ENCODE data around the gene AIDA.

Gene AIDA

GRCh38 chr1:222706815-222707214, 5.5 kb downstream of the AIDA start:
- Histone ChIP-seq H2BK5ac (ENCODE audit: low read length) (no peak overlapping the region), H3K18ac (ENCODE audit: low read length) (no peak overlapping the region), H3K27ac (ENCODE audit: low read depth, low read length) (no peak overlapping the region), H2AK5ac (ENCODE audit: low read length) (no peak overlapping the region), H3K23ac (ENCODE audit: low read length) (no peak overlapping the region), H3K36me3 (ENCODE audit: control insufficient read depth, insufficient read depth, low read length) (no peaks in the 10 kb centered on the region), H4K5ac (ENCODE audit: low read length) (no peak overlapping the region), H2BK15ac (replicated peaks; ENCODE audit: low read depth) (no peak overlapping the region), H3K79me2 (ENCODE audit: control insufficient read depth, insufficient read depth, low read length) (peaks cover 51% of the 10 kb centered on the region), H3K79me1 (ENCODE audit: low read length) (peaks cover 4% of the 10 kb centered on the region), H4K8ac (ENCODE audit: low read depth, low read length) (no peak overlapping the region), H3K4me3 (ENCODE audit: low read length) (no peak overlapping the region), H2BK120ac (ENCODE audit: low read depth, low read length) (no peak overlapping the region), H3K4me2 (ENCODE audit: low read length) (no peak overlapping the region), H3K9ac (ENCODE audit: low read length) (no peak overlapping the region), H3K4me1 (ENCODE audit: control insufficient read depth, low read depth, low read length) (peaks cover 1% of the 10 kb centered on the region), H3K56ac (ENCODE audit: low read length) (no peak overlapping the region), H3K27me3 (ENCODE audit: insufficient read depth, low read length, poor library complexity) (no peaks in the 10 kb centered on the region), H3K4ac (ENCODE audit: low read depth, low read length) (no peak overlapping the region)
- WGBS (ENCODE audit: extremely low coverage, insufficient coverage, low lambda C conversion rate), result no CpG with 5 or more reads among the region's 4 CpGs
- no peak for DNase-seq

GRCh38 chr1:222704260-222704659, 8.0 kb downstream of the AIDA start:
- no CpG with 5 or more reads among the region's 1 CpG for WGBS (ENCODE audit: extremely low coverage, insufficient coverage, low lambda C conversion rate)
- H3K27me3 ChIP-seq (ENCODE audit: insufficient read depth, low read length, poor library complexity), result no peaks in the 10 kb centered on the region
- no peak overlapping the region for H3K4me3 ChIP-seq (ENCODE audit: low read length)
- DNase-seq, result no peak
- H3K4me1 ChIP-seq (ENCODE audit: control insufficient read depth, low read depth, low read length), result no peaks in the 10 kb centered on the region
- H3K79me2 ChIP-seq (ENCODE audit: control insufficient read depth, insufficient read depth, low read length), result peaks cover 29% of the 10 kb centered on the region
- no peak overlapping the region for H2BK15ac ChIP-seq (replicated peaks; ENCODE audit: low read depth)
- H3K79me1 ChIP-seq (ENCODE audit: low read length), result no peaks in the 10 kb centered on the region
- H2BK5ac ChIP-seq (ENCODE audit: low read length), result no peak overlapping the region
- H2AK5ac ChIP-seq (ENCODE audit: low read length), result no peak overlapping the region
- no peak overlapping the region for H3K23ac ChIP-seq (ENCODE audit: low read length)
- H4K5ac ChIP-seq (ENCODE audit: low read length), result no peak overlapping the region
- H3K4ac ChIP-seq (ENCODE audit: low read depth, low read length), result no peak overlapping the region
- H3K9ac ChIP-seq (ENCODE audit: low read length), result no peak overlapping the region
- no peak overlapping the region for H3K4me2 ChIP-seq (ENCODE audit: low read length)
- H4K8ac ChIP-seq (ENCODE audit: low read depth, low read length), result no peak overlapping the region
- H3K27ac ChIP-seq (ENCODE audit: low read depth, low read length), result no peak overlapping the region
- H3K36me3 ChIP-seq (ENCODE audit: control insufficient read depth, insufficient read depth, low read length), result no peaks in the 10 kb centered on the region
- no peak overlapping the region for H3K18ac ChIP-seq (ENCODE audit: low read length)
- H3K56ac ChIP-seq (ENCODE audit: low read length), result no peak overlapping the region
- H2BK120ac ChIP-seq (ENCODE audit: low read depth, low read length), result no peak overlapping the region

DNA sequence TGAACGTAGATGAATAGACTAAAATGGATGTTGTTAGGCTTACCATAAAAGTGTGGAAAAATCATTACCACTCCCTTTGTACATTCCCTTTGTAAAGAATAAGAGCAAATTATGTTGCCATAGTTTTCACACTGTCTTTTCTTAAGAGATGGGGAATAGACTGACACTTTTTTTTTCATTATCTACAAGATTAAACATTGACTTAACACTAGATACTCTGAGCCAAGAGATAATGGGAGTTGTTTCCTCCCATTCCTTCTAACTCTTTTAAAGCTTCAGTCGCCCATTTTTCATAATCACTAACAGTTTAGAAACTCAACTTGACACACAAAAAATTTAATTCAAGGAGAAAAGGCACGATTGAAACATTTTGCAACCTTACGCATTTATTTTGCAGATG, 10.1 kb downstream of the AIDA start:
- Histone ChIP-seq H3K4ac (ENCODE audit: low read depth, low read length) (no peak overlapping the region), H3K9ac (ENCODE audit: low read length) (no peak overlapping the region), H3K79me2 (ENCODE audit: control insufficient read depth, insufficient read depth, low read length) (peaks cover 16% of the 10 kb centered on the region), H3K79me1 (ENCODE audit: low read length) (no peaks in the 10 kb centered on the region), H3K36me3 (ENCODE audit: control insufficient read depth, insufficient read depth, low read length) (no peaks in the 10 kb centered on the region), H3K27ac (ENCODE audit: low read depth, low read length) (no peak overlapping the region), H3K56ac (ENCODE audit: low read length) (no peak overlapping the region), H2BK5ac (ENCODE audit: low read length) (no peak overlapping the region), H3K27me3 (ENCODE audit: insufficient read depth, low read length, poor library complexity) (no peaks in the 10 kb centered on the region), H3K4me2 (ENCODE audit: low read length) (no peak overlapping the region), H4K8ac (ENCODE audit: low read depth, low read length) (no peak overlapping the region), H3K23ac (ENCODE audit: low read length) (no peak overlapping the region), H3K18ac (ENCODE audit: low read length) (no peak overlapping the region), H2AK5ac (ENCODE audit: low read length) (no peak overlapping the region), H2BK15ac (replicated peaks; ENCODE audit: low read depth) (no peak overlapping the region), H4K5ac (ENCODE audit: low read length) (no peak overlapping the region), H3K4me3 (ENCODE audit: low read length) (no peak overlapping the region), H3K4me1 (ENCODE audit: control insufficient read depth, low read depth, low read length) (no peaks in the 10 kb centered on the region), H2BK120ac (ENCODE audit: low read depth, low read length) (no peak overlapping the region)
- no CpG with 5 or more reads among the region's 4 CpGs for whole genome bisulfite sequencing (ENCODE audit: extremely low coverage, insufficient coverage, low lambda C conversion rate)
- DNase-seq, result peak; percentile 18

DNA sequence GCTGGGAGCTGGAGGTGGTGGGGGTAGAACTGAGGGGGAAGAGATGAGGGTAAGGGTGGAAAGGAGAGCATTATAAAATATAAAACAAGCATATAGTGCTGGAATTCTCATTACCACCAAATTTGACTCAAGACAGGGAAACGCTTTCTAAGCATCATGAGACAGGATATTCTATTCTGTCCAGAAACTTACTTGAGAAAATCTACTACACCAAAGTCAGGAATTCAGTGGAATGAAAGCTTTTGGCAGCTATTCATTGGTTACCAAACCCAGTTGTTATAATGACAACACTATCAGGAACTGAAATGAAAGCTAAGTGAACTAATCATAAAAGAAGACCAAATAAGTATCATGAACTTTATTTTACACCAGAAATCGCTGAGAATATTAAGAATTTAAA, 14.5 kb downstream of the AIDA start:
- no peaks in the 10 kb centered on the region for H3K36me3 ChIP-seq (ENCODE audit: control insufficient read depth, insufficient read depth, low read length)
- no peak overlapping the region for H2BK15ac ChIP-seq (replicated peaks; ENCODE audit: low read depth)
- H3K4ac ChIP-seq (ENCODE audit: low read depth, low read length), result no peak overlapping the region
- no peak overlapping the region for H2AK5ac ChIP-seq (ENCODE audit: low read length)
- H3K18ac ChIP-seq (ENCODE audit: low read length), result no peak overlapping the region
- H3K27me3 ChIP-seq (ENCODE audit: insufficient read depth, low read length, poor library complexity), result no peaks in the 10 kb centered on the region
- no peaks in the 10 kb centered on the region for H3K79me2 ChIP-seq (ENCODE audit: control insufficient read depth, insufficient read depth, low read length)
- no peak overlapping the region for H4K8ac ChIP-seq (ENCODE audit: low read depth, low read length)
- H3K4me3 ChIP-seq (ENCODE audit: low read length), result no peak overlapping the region
- no peak overlapping the region for H2BK120ac ChIP-seq (ENCODE audit: low read depth, low read length)
- no peak overlapping the region for H3K9ac ChIP-seq (ENCODE audit: low read length)
- no peak overlapping the region for H3K4me2 ChIP-seq (ENCODE audit: low read length)
- H3K23ac ChIP-seq (ENCODE audit: low read length), result no peak overlapping the region
- no peak overlapping the region for H3K56ac ChIP-seq (ENCODE audit: low read length)
- H3K4me1 ChIP-seq (ENCODE audit: control insufficient read depth, low read depth, low read length), result no peaks in the 10 kb centered on the region
- H2BK5ac ChIP-seq (ENCODE audit: low read length), result no peak overlapping the region
- H4K5ac ChIP-seq (ENCODE audit: low read length), result no peak overlapping the region
- DNase-seq, result no peak
- no CpG with 5 or more reads among the region's 2 CpGs for WGBS (ENCODE audit: extremely low coverage, insufficient coverage, low lambda C conversion rate)
- no peaks in the 10 kb centered on the region for H3K79me1 ChIP-seq (ENCODE audit: low read length)
- no peak overlapping the region for H3K27ac ChIP-seq (ENCODE audit: low read depth, low read length)

DNA sequence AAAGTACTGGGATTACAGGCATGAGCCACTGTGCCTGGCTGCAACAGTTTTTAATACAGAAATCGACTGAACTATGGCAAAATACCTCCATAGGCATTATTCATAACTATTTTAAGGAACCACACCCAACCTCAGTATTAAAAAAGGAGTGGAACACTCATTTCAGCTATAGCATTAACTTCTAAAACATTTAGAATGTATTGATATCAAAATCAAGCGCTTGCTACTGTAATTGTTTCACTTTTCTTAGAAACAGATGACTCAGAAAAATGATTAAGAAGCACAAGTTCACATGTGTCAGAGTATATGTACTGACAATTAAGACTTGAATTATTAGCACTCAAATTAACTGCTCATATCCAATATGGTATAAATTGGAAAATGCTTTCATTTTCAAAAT, 15.1 kb downstream of the AIDA start:
- no peak overlapping the region for H3K4me3 ChIP-seq (ENCODE audit: low read length)
- H3K4ac ChIP-seq (ENCODE audit: low read depth, low read length), result no peak overlapping the region
- no peak overlapping the region for H3K56ac ChIP-seq (ENCODE audit: low read length)
- no peaks in the 10 kb centered on the region for H3K36me3 ChIP-seq (ENCODE audit: control insufficient read depth, insufficient read depth, low read length)
- no peak overlapping the region for H2AK5ac ChIP-seq (ENCODE audit: low read length)
- no peaks in the 10 kb centered on the region for H3K27me3 ChIP-seq (ENCODE audit: insufficient read depth, low read length, poor library complexity)
- no peak overlapping the region for H2BK15ac ChIP-seq (replicated peaks; ENCODE audit: low read depth)
- no peaks in the 10 kb centered on the region for H3K79me2 ChIP-seq (ENCODE audit: control insufficient read depth, insufficient read depth, low read length)
- DNase-seq, result no peak
- H2BK5ac ChIP-seq (ENCODE audit: low read length), result no peak overlapping the region
- H3K23ac ChIP-seq (ENCODE audit: low read length), result no peak overlapping the region
- H3K27ac ChIP-seq (ENCODE audit: low read depth, low read length), result no peak overlapping the region
- no peak overlapping the region for H3K18ac ChIP-seq (ENCODE audit: low read length)
- no peak overlapping the region for H4K5ac ChIP-seq (ENCODE audit: low read length)
- no CpG with 5 or more reads among the region's 2 CpGs for WGBS (ENCODE audit: extremely low coverage, insufficient coverage, low lambda C conversion rate)
- no peak overlapping the region for H4K8ac ChIP-seq (ENCODE audit: low read depth, low read length)
- no peaks in the 10 kb centered on the region for H3K4me1 ChIP-seq (ENCODE audit: control insufficient read depth, low read depth, low read length)
- no peak overlapping the region for H3K9ac ChIP-seq (ENCODE audit: low read length)
- no peak overlapping the region for H2BK120ac ChIP-seq (ENCODE audit: low read depth, low read length)
- no peak overlapping the region for H3K4me2 ChIP-seq (ENCODE audit: low read length)
- H3K79me1 ChIP-seq (ENCODE audit: low read length), result no peaks in the 10 kb centered on the region

- Histone ChIP-seq H3K79me1 (ENCODE audit: low read length) (no peaks in the 10 kb centered on the region), H3K27ac (ENCODE audit: low read depth, low read length) (no peak overlapping the region), H4K8ac (ENCODE audit: low read depth, low read length) (no peak overlapping the region), H4K5ac (ENCODE audit: low read length) (no peak overlapping the region), H3K23ac (ENCODE audit: low read length) (no peak overlapping the region), H2BK15ac (replicated peaks; ENCODE audit: low read depth) (no peak overlapping the region), H3K56ac (ENCODE audit: low read length) (no peak overlapping the region), H2AK5ac (ENCODE audit: low read length) (no peak overlapping the region), H3K4ac (ENCODE audit: low read depth, low read length) (no peak overlapping the region), H3K4me3 (ENCODE audit: low read length) (no peak overlapping the region), H3K79me2 (ENCODE audit: control insufficient read depth, insufficient read depth, low read length) (no peaks in the 10 kb centered on the region), H3K18ac (ENCODE audit: low read length) (no peak overlapping the region), H2BK5ac (ENCODE audit: low read length) (no peak overlapping the region), H3K27me3 (ENCODE audit: insufficient read depth, low read length, poor library complexity) (no peaks in the 10 kb centered on the region), H3K36me3 (ENCODE audit: control insufficient read depth, insufficient read depth, low read length) (no peaks in the 10 kb centered on the region), H3K9ac (ENCODE audit: low read length) (no peak overlapping the region), H3K4me2 (ENCODE audit: low read length) (no peak overlapping the region), H2BK120ac (ENCODE audit: low read depth, low read length) (no peak overlapping the region), H3K4me1 (ENCODE audit: control insufficient read depth, low read depth, low read length) (no peaks in the 10 kb centered on the region)
- DNase-seq, result no peak
- no CpG with 5 or more reads among the region's 8 CpGs for WGBS (ENCODE audit: extremely low coverage, insufficient coverage, low lambda C conversion rate)
These were observed 15.6 kb downstream of the AIDA start for GRCh38 chr1:222696741-222697140.
